Osteocyte (in vitro differentiated cells): ENCODE measurements around the gene FOXA3. TPM values are rescaled to one million over a fixed set of nuclear protein-coding genes. Genes with fewer than 3 reads are reported as not detected.
A peak's percentile ranks its signal among the peaks of the same experiment; 100 is the strongest.

Experiments used
- DNase-seq: peaks from one replicate; pipeline ENCODE4 v3.0.0; 2021; ENCODE audit warnings: mixed read lengths; ENCODE audit not compliant: unreplicated experiment; ENCODE audit errors: extremely low spot score
- H3K27ac Mint-ChIP-seq: one replicate; pipeline ENCODE4 v1.8.0; 2021; ENCODE audit warnings: mild to moderate bottlenecking, mixed read lengths; ENCODE audit not compliant: unreplicated experiment
- H3K27me3 Mint-ChIP-seq: one replicate; pipeline ENCODE4 v1.8.0; 2021; ENCODE audit warnings: mixed read lengths; ENCODE audit not compliant: unreplicated experiment
- H3K36me3 Mint-ChIP-seq: one replicate; pipeline ENCODE4 v1.8.0; 2021; ENCODE audit warnings: mixed read lengths; ENCODE audit not compliant: unreplicated experiment
- H3K4me1 Mint-ChIP-seq: one replicate; pipeline ENCODE4 v1.8.0; 2021; ENCODE audit warnings: mixed read lengths; ENCODE audit not compliant: unreplicated experiment
- H3K4me3 Mint-ChIP-seq: one replicate; pipeline ENCODE4 v1.8.0; 2021; ENCODE audit warnings: mild to moderate bottlenecking, moderate library complexity, mixed read lengths; ENCODE audit not compliant: unreplicated experiment
- H3K9me3 Mint-ChIP-seq: one replicate; pipeline ENCODE4 v1.8.0; 2021; ENCODE audit warnings: mixed read lengths; ENCODE audit not compliant: unreplicated experiment
- CTCF ChIP-seq: fragments of 200-600 bp; sonication (generic); IDR thresholded peaks from 2 replicates; pipeline ENCODE4 v1.5.0; 2021; ENCODE audit warnings: antibody characterized with exemption, mild to moderate bottlenecking, moderate library complexity
- total RNA-seq: library from RNA; stranded (reverse); gene quantifications from 2 replicates; pipeline ENCODE4 v1.2.1, GENCODE V29; 2021

FOXA3 gene
- total RNA-seq, 1 donor from 2014 or later = not detected

GRCh38 chr19:45862564-45863334 lies 1.4 kb upstream of the FOXA3 start, which contains the start of gene SYMPK:
TSS of gene SYMPK (minus strand) at chr19:45863147. CDS start at chr19:45854495, 8,652 bp downstream.
- peak; percentile 99 for DNase-seq
- H3K9me3 Mint-ChIP-seq = no peaks in the 10 kb centered on the region
- peak within 1 kb of the TSS; percentile 98 for H3K27ac Mint-ChIP-seq
- peaks cover 10% of the 10 kb centered on the region for H3K36me3 Mint-ChIP-seq
- TF ChIP-seq CTCF = no peak
- H3K27me3 Mint-ChIP-seq = peaks cover 38% of the 10 kb centered on the region
- H3K4me1 Mint-ChIP-seq = peaks cover 28% of the 10 kb centered on the region
- peak within 1 kb of the TSS; percentile 89 for H3K4me3 Mint-ChIP-seq

- peaks cover 28% of the 10 kb centered on the region for H3K4me1 Mint-ChIP-seq
- H3K27me3 Mint-ChIP-seq = peaks cover 38% of the 10 kb centered on the region
- peak overlapping the region; percentile 89 for H3K4me3 Mint-ChIP-seq
- no peak for TF ChIP-seq CTCF
- H3K9me3 Mint-ChIP-seq = no peaks in the 10 kb centered on the region
- H3K27ac Mint-ChIP-seq = peak overlapping the region; percentile 23
- DNase-seq = no peak
- H3K36me3 Mint-ChIP-seq = peaks cover 5% of the 10 kb centered on the region
Observed at GRCh38 chr19:45863335-45863839, 739 bp upstream of the FOXA3 start.

GRCh38 chr19:45864629-45865082 lies 530 bp downstream of the FOXA3 start:
- Mint-ChIP-seq H3K4me3 (peak overlapping the region; percentile 35), H3K27me3 (peaks cover 38% of the 10 kb centered on the region), H3K9me3 (no peaks in the 10 kb centered on the region), H3K27ac (no peak overlapping the region), H3K36me3 (no peaks in the 10 kb centered on the region), H3K4me1 (peaks cover 28% of the 10 kb centered on the region)
- no peak for TF ChIP-seq CTCF
- DNase-seq = no peak

GRCh38 chr19:45865269-45865948 lies 1.3 kb downstream of the FOXA3 start:
- Mint-ChIP-seq H3K9me3 (no peaks in the 10 kb centered on the region), H3K27ac (no peak overlapping the region), H3K27me3 (peaks cover 38% of the 10 kb centered on the region), H3K36me3 (no peaks in the 10 kb centered on the region), H3K4me1 (peaks cover 26% of the 10 kb centered on the region), H3K4me3 (no peak overlapping the region)
- no peak for TF ChIP-seq CTCF
- DNase-seq = no peak
